Activated CD4-positive, CD25-positive, alpha-beta regulatory T cell (primary cell): Measurements from ENCODE around the gene PLXNB3.

Experiments used
- DNase-seq, 4 experiments: peaks; one replicate each; lab custom pipeline; 2025; lab: John Stamatoyannopoulos, UW

Gene PLXNB3

DNA sequence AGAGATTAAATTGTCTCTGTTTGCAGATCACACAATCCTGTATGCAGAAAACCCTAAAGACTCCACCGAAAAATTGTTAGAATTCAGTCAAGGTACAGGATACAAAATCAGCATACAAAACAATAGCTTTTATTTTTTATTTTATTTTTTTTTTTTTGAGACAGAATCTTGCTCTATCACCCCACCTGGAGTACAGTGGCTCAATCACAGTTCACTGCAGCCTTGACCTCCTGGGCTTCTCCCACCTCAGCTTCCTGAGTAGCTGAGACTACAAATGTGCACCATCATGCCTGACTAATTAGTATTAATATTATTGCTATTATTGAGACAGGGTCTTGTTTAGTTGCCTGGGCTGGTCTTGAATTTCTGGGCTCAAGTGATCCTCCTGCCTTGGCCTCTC is 8.9 kb upstream of the PLXNB3 start:
- no peak for DNase-seq

GRCh38 chrX:153761863-153762262 is 2.2 kb upstream of the PLXNB3 start:
- no peak for DNase-seq

DNA sequence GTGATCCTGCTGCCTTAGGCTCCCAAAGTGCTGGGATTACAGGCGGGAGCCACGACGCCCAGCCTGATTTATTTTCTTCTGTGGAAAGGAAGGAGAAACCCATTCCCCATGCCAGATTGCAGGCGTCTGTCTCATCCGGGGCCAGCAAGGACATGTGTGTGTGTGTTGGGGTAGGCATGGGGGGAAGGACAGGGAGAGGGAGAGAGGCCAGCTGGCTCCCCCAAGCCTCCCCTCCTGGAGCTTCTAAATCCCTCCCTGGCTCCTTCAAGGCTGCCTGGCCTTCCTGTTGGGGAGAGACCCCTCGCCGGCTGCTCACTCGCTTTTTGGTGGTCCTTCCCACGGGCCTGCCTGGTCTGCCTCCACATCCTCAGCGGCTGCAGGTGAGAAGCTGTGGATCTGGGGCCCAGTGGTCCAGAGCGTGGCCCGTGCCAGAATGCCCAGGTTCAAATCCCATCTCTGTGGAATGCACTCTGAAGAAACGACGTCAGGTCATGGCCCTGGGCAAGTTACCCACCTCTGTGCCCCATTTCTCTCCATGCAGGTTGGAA is 1.3 kb upstream of the PLXNB3 start:
- no peak for DNase-seq

DNA sequence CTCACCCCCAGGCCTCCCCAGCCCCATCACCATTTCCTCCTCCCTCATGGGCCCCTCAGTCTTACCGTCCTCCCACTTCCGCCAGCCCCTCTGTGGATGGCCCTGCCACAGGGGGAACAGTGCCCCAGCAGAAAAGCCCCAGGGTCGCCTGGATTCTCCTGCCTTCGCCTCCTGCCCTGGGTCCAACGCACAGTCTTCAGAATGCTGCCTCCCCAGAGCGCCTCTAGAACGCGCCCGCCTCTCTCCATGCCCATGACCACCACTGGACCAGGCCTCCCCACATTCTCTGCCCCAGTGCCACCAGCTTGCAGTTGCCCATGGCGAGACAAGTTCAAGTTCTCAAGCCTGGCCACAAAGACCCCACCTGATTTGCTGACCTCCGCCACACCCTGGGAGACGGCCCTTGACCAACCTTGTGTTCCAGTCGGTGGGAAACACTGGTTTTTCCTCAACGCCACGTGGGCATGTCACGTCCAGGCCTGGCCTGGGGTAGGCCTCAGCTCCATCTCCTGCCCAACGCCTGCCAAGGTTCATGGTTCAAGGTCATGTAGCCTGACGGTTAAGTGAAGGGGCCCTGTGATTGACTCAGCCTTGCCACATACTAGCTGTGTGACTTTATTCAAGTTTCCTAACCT is 634 bp upstream of the PLXNB3 start:
- DNase-seq, result no peak

DNA sequence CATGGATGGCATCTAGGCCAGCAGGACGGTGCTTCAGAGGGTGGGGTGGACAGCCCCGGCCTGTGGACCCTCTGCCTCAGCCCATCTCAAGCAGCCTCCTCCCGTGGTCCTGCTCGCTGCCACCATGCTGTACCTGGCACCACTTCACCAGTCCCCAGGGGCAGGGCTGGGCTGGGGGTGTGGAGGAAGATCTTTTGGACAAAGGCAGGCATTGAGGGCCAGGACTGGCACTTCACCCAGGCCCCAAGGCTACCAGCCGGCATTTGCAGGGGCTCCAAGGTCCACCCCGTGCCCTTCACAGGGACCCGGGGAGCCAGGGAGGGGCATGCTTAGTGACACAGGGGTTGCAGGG is 713 bp downstream of the PLXNB3 start:
- DNase-seq, result no peak

GRCh38 chrX:153765138-153766079 is 1.4 kb downstream of the PLXNB3 start:
- DNase-seq, result no peak

GRCh38 chrX:153766098-153766817 is 2.2 kb downstream of the PLXNB3 start:
- no peak for DNase-seq

- no peak for DNase-seq
Measured at GRCh38 chrX:153766871-153767673, 3.0 kb downstream of the PLXNB3 start.

DNA sequence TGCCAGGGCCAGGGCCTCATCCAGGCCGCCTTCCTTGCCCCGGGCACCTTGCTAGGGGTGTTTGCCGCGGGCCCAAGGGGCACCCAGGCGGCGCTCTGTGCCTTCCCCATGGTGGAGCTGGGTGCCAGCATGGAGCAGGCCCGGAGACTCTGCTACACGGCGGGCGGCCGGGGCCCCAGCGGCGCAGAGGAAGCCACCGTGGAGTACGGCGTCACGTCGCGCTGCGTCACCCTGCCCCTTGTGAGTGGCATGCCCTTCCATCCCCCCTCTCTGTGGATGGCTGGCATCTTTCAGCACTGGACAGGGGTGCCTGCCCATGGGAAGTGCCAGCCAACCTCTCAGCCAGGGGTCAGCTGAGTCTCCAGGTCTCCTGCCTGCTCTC is 3.6 kb downstream of the PLXNB3 start:
- no peak for DNase-seq

DNA sequence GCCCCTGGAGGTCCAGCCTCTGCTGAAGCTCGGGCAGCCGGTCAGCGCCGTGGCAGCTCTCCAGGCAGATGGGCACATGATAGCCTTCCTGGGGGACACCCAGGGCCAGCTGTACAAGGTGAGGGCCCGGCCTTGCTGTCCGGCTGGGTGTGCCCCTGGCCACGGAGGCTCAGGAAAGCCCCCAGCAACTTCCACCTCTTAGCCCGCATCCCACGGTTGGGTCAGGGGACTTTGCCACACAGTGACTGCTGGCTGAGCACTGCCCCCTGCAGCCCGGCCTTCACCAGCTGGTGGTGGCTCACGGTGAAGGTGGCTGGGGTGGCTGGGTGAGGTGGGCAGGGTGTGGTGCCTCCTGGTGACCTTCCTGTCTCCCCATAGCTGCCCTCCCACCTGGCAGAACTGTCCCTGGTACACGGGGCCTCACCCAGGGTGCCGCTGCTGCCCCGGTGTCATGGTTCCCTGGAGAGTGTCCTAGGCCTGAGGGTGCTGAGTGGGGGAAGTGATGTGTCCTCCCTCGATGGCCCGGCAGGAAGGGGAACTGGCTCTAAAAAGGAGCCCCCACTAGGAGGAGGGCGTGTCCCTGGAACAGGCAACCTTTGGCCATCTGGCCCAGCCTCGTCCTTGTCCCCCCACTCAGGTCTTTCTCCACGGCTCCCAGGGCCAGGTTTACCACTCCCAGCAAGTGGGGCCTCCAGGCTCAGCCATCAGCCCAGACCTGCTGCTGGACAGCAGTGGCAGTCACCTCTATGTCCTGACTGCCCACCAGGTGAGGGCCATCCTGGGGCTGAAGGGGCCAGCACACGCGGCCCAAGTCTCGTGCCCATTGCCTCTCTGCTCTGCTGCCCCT is 4.5 kb downstream of the PLXNB3 start:
- DNase-seq, result no peak

DNA sequence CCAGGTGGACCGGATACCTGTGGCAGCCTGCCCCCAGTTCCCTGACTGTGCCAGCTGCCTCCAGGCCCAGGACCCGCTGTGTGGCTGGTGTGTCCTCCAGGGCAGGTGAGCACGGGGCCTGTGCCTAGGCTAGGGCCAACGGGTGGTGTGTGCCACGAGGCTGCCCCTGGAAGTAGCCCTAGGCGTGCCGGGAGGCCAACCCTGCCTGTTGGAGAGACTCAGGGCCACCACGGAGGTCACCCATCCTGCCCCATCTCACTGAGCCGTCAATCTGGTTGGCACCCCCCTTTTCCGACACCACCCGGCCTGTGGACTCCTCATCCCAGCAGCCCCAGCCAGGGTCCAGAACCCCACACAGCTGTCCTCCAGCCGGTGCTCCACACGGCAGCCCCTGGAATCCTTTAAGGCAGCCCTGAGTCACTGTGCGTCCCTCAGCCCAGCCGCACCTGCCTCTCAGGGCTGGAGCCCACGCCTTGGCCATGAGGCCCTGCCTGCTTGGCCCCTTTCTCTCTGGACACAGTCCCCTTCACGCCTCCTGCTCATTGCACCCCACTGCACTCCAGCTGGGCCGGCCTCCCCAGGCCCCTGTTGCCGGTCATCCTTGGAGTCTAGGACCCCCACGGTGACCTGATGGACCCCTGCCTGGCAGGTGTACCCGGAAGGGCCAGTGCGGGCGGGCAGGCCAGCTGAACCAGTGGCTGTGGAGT is 5.3 kb downstream of the PLXNB3 start:
- DNase-seq, result no peak

GRCh38 chrX:153769865-153770600 is 6.0 kb downstream of the PLXNB3 start:
- no peak for DNase-seq

DNA sequence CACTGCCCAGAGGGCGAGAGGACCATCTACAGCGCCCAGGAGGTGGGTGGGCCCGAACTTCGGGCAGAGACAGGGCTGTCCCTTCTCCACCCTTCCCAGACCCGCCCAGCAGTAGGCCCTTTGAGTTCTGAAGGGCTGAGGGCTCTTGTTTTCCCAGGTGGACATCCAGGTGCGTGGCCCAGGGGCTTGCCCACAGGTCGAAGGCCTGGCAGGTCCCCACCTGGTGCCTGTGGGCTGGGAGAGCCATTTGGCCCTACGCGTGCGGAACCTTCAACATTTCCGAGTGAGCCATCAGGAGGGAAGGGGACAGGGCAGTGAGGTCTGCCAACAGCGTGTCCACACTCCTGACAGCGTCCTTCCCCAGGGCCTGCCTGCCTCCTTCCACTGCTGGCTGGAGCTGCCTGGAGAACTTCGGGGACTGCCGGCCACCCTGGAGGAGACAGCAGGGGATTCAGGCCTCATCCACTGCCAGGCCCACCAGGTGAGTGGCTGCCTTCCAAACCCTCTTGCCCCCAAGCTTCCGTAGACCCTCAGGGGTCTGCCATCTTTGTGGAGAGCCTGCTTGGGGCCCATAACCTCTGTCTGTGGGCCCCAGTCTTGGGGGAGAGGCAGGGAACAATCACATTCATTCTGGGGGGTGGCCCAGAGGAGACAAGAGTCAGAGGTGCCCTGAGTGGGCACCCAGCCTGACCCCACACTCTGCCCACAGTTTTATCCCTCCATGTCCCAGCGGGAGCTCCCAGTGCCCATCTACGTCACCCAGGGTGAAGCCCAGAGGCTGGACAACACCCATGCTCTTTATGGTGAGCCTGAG is 6.8 kb downstream of the PLXNB3 start:
- no peak for DNase-seq

GRCh38 chrX:153771415-153772315 is 7.6 kb downstream of the PLXNB3 start:
- DNase-seq, result no peak

DNA sequence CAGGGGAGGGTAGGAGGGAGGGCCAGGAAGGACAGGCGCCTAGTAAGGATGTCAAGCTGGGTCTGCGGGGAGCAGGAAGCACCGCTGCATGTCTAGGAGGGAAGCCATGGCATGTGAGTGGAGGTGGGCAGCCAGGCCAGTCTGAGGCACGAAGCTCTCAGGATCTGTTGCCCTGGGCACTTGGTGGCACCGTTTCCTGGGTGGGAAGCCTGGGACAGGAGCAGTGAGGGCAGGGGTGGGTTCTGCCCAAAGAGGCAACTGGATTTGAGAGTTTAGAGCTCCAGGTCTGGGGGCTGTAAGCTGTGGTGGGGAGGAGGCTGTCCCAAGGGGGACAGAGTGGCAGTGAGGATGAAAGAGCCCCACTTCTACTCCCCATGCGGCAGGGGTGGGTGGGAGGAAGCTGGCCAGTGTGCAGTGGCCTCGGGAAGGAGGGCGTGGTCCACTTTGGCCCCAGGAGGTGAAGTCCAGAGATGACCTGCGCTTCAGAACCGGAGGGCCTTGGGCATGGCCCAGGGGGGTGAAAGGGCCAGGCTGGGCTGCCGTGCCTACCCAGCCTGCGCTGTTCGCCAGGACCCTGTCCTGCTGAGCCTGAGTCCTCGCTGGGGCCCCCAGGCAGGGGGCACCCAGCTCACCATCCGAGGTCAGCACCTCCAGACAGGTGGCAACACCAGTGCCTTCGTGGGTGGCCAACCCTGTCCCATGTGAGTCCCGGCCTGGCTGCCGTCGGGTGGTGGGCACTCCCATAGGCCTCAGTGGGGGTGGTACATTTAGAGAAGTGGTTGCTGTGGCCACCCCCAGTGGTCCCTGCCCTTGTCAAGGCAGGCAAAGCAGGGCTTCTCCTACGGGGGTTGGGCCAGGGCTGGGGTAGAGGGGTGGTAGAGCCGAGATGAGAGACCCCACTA is 8.5 kb downstream of the PLXNB3 start:
- DNase-seq, result no peak

- DNase-seq, result no peak
Measured at GRCh38 chrX:153773218-153773611, 9.2 kb downstream of the PLXNB3 start.
